GM10248 (cell line): ENCODE results near the gene PRELP.

Source experiments
- CTCF ChIA-PET: fragments of 300-600 bp; sonication (Branson Sonifier 250); formaldehyde crosslinking; extraction: SDS; loops from one replicate; lab custom pipeline; 2021; ENCODE audit warnings: antibody characterized with exemption; lab: Yijun Ruan, JAX
- POLR2A ChIA-PET: fragments of 350-650 bp; sonication (Branson Sonifier 250); formaldehyde crosslinking; extraction: SDS; loops from one replicate; lab custom pipeline; 2020; ENCODE audit warnings: antibody characterized with exemption; lab: Yijun Ruan, JAX
- DNase-seq: peaks from one replicate; pipeline ENCODE4 v3.0.0; 2012; ENCODE audit errors: extremely low spot score
- CTCF ChIP-seq: IDR thresholded peaks from 2 replicates; pipeline ENCODE4 v1.5.1; 2012; ENCODE audit warnings: mild to moderate bottlenecking, low read depth; ENCODE audit errors: extremely low read depth, missing control alignments, control extremely low read depth

Gene PRELP

DNA sequence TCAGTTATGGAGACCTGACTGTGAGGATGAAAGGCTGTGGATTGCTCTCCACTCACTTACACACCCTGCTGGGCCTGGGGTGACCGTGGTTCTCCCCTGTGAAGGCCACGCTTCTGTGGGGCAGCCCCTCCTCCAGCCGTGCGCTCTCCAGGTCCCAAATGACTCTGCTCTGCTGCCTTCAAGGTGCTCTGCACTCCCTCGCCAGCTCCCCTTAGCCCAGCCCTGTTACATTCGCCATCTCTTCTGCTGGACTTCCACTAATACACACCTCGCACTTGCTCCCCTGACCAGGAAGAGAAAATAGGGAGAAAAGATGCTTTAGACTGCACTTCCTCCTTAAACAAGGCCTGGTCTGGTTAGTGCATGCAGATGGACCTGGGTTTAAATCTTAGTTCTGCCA lies 42.9 kb downstream of the PRELP start:
- no peak for TF ChIP-seq CTCF
- ChIA-PET POLR2A (no interaction called here), CTCF (interaction anchor here (1.2 to 3.0 kb wide), 2 partner anchors 15 to 183 kb away, joined by 7 to 10 read pairs; no protein-coding TSS in a partner anchor)

DNA sequence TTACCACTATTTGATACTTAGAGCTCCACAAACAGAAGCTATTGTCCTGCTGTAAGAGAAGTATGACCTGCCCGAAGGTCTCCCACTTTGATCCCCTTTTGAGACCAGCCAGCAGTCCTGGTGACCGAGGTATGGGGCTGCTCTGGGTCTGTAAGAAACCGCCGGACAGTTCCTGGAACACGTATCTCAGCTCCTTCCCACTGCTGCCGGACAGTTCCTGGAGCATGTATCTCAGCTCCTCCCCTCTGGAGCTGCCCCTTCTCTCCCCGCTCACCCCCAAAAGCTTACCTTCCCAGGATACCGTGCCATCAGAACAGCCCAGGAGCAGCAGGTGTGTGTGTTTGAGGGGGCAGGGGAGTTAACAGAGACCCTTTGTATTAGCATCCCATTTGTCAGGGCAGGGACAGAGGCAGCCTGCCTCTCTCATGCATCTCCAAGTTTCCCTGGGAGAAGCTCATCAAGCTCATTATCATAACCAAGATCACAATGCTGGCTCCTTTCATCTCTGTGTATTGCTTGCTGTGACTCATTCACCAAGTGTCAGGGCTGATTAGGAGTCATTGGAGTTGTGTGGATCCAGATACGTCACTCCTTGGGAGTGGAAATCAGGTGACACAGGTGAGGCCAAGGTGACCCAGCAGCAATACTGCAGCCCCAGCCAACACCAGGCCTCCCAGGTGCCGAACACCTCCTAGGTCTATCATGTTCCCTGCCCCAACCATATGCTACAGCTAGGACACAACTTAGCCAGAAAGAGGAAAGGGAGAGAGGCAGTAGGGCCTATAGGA lies 43.6 kb downstream of the PRELP start:
- ChIA-PET POLR2A (no interaction called here), CTCF (interaction anchor here (1.2 to 3.0 kb wide), 3 partner anchors 15 to 183 kb away, joined by 3 to 10 read pairs (median 7); no protein-coding TSS in a partner anchor)
- no peak for DNase-seq
- TF ChIP-seq CTCF: no peak

More for the DNA sequence above, 42.9 kb downstream of the PRELP start:
- DNase-seq: no peak

GRCh38 chr1:203519896-203520295 lies 44.3 kb downstream of the PRELP start:
- CTCF ChIA-PET: interaction anchor here (1.0 to 3.0 kb wide), 3 partner anchors 16 to 1287 kb away, joined by 3 to 10 read pairs (median 3); no protein-coding TSS in a partner anchor
- POLR2A ChIA-PET: no interaction called here
- DNase-seq: no peak
- TF ChIP-seq CTCF: no peak

DNA sequence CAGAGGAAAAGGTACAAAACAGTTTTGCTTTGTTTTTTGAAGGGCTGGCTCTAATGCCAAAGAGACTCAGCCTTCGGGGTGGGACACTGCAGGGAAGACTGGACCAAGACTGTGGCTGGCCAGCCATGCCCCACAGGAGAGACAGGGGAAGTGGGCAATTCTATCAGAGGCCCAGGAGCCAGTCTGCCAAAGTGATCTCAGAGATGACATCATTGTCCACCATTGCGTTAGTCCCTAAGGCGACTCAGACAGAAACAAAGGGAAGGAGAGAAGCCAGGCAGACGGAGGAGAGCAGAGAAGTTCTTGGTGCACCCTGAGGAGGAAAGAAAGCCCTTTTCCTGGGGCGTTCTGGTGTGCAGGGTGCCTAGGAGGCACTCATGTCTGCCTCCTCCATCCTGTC lies 44.7 kb downstream of the PRELP start:
- no peak for DNase-seq
- CTCF ChIA-PET: interaction anchor here (1.0 to 1.4 kb wide), 2 partner anchors 182 to 1287 kb away, joined by 3 read pairs; no protein-coding TSS in a partner anchor
- POLR2A ChIA-PET: no interaction called here
- no peak for TF ChIP-seq CTCF

DNA sequence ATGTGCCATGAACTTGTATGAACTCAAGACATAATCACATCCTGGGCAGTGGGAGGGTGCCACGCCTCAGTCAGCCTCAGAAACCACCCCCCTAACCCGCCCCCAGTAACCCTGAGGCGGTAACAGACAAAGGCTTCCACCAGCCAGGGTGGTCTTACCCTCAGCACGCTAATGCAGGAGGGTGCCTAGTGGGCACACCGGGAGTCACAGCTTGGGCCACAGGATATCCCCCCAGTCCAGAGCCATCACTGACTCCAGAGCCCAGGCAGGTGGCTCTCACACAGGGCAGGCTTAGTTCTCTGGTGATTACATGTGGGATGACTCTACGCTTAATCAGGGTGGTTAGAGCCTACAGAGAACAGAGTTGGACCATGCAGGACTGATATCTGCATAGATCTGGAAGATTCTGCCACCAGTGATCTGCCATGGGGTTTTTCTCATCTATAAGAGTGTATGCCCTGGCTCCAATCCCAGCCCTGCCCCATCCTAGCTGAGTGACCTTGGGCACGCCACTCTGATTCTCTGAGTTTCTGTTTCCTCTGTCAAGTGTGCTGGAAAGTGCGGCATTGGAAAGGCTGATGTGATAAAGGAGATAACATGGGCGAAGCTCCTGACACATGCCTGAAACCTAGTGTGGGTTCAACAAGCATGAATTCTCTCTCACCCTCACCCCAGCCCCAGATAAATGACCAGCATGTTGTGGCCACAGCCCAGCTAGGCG lies 45.6 kb downstream of the PRELP start:
- POLR2A ChIA-PET: interaction anchor here (0.6 kb wide), 1 partner anchor 592 kb away, joined by 4 read pairs; no protein-coding TSS in a partner anchor
- no peak for TF ChIP-seq CTCF

GRCh38 chr1:203521812-203522211 lies 46.2 kb downstream of the PRELP start:
- DNase-seq: no peak
- POLR2A ChIA-PET: no interaction called here
- CTCF ChIA-PET: no interaction called here
- TF ChIP-seq CTCF: no peak

More for the DNA sequence above, 45.6 kb downstream of the PRELP start:
- CTCF ChIA-PET: interaction anchor here (1.0 kb wide), 1 partner anchor 1286 kb away, joined by 3 read pairs; no protein-coding TSS in a partner anchor
- DNase-seq: no peak
